ENCODE measurements around the gene MTR.
A peak's percentile ranks its signal among the peaks of the same experiment; 100 is the strongest.

The MTR gene

DNA sequence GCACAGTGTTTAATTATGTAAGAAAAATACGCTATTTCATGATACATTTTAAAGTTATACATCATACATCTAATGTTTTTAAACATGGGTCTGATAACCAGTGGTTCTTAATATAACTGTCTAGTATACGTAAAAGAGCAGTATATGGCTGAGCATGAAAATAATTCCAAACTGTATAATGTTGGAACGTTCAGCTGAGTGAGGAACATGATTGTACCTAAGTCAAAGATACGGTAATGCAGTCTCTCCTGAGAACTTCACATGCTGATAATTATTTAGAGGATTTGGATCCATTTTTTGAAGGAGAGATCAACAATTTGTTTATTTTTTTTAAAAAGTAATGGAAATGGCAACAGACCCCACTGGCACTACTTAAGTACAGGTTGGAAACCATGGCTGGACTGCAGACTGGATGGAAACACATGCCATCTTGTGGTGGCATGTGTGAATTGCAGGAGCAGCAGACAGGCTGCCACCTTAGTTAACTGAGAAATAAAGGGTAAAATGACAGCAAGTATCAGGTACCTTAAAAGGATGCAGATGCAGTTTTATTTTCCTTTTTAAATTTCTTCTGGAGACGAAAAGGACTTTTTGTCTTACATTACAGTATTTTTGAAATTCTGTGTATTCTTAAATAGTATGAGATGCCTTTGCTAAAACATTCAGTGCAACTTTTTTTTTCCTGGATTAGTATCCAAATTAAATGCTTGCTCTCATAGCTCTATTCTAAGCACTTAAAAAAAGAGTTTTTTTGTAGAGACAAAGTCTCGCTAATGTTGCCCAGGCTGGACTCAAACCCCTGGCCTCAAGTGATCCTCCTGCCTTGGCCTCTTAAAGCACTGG, 73.8 kb downstream of the MTR start:
- no peaks in the 10 kb centered on the region for H3K9me3 ChIP-seq (replicated peaks; ENCODE audit: insufficient read depth, low read length)
- H3K9me2 ChIP-seq (replicated peaks; ENCODE audit: insufficient read depth, low read length): no peaks in the 10 kb centered on the region
- H3K27ac ChIP-seq (ENCODE audit: low read length): no peak overlapping the region
- H4K20me1 ChIP-seq (ENCODE audit: insufficient read depth, low read length): no peaks in the 10 kb centered on the region
- no peaks in the 10 kb centered on the region for H3K4me1 ChIP-seq (ENCODE audit: low read length)
- no peak overlapping the region for H3K4me3 ChIP-seq (ENCODE audit: low read length)
- no peak overlapping the region for H3K9ac ChIP-seq (ENCODE audit: low read length)
- H3F3A ChIP-seq (ENCODE audit: insufficient read depth, low read length): no peaks in the 10 kb centered on the region
- TF ChIP-seq, protein P1, sequence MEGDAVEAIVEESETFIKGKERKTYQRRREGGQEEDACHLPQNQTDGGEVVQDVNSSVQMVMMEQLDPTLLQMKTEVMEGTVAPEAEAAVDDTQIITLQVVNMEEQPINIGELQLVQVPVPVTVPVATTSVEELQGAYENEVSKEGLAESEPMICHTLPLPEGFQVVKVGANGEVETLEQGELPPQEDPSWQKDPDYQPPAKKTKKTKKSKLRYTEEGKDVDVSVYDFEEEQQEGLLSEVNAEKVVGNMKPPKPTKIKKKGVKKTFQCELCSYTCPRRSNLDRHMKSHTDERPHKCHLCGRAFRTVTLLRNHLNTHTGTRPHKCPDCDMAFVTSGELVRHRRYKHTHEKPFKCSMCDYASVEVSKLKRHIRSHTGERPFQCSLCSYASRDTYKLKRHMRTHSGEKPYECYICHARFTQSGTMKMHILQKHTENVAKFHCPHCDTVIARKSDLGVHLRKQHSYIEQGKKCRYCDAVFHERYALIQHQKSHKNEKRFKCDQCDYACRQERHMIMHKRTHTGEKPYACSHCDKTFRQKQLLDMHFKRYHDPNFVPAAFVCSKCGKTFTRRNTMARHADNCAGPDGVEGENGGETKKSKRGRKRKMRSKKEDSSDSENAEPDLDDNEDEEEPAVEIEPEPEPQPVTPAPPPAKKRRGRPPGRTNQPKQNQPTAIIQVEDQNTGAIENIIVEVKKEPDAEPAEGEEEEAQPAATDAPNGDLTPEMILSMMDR (IDR thresholded peaks at IDR 0.05; ENCODE audit: low read length): peak; percentile 99
- no peak for TF ChIP-seq EZH2 (optimal IDR thresholded peaks at IDR 0.05; ENCODE audit: low read depth, low read length)
- H2AFZ ChIP-seq (ENCODE audit: low read length): no peak overlapping the region
- no peaks in the 10 kb centered on the region for H3K36me3 ChIP-seq (replicated peaks; ENCODE audit: insufficient read depth, low read length)
- H3K27me3 ChIP-seq (replicated peaks; ENCODE audit: insufficient read depth, low read length): no peaks in the 10 kb centered on the region
- DNase-seq: peak; percentile 58
- H3K79me2 ChIP-seq (ENCODE audit: low read length): no peaks in the 10 kb centered on the region
- no peak overlapping the region for H3K4me2 ChIP-seq (ENCODE audit: low read depth, low read length)

DNA sequence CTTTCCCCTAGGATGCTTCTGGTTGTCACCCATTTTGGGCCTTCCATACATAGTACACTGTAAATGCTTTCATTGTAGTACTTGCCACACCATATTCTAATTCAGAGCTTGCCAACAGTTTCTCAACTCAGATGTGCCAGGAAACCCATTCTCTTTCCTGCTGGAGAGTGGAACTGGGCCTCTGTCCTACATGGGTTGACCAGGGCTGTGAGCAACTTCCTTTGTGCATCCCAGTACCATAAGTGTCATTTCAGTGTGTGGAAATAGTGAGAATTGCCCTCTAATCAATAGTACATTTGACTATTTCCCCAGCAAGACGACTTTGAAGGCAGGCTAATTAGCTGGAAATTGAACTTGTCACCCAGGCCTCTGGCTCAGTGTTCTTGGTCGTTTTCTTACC, 74.8 kb downstream of the MTR start:
- no peaks in the 10 kb centered on the region for H3K36me3 ChIP-seq (replicated peaks; ENCODE audit: insufficient read depth, low read length)
- no peaks in the 10 kb centered on the region for H3F3A ChIP-seq (ENCODE audit: insufficient read depth, low read length)
- H3K9me2 ChIP-seq (replicated peaks; ENCODE audit: insufficient read depth, low read length): no peaks in the 10 kb centered on the region
- no peaks in the 10 kb centered on the region for H4K20me1 ChIP-seq (ENCODE audit: insufficient read depth, low read length)
- H2AFZ ChIP-seq (ENCODE audit: low read length): no peak overlapping the region
- no peaks in the 10 kb centered on the region for H3K79me2 ChIP-seq (ENCODE audit: low read length)
- no peaks in the 10 kb centered on the region for H3K9me3 ChIP-seq (replicated peaks; ENCODE audit: insufficient read depth, low read length)
- no peak overlapping the region for H3K9ac ChIP-seq (ENCODE audit: low read length)
- TF ChIP-seq EZH2 (optimal IDR thresholded peaks at IDR 0.05; ENCODE audit: low read depth, low read length) (no peak), EZH2phosphoT487 (IDR thresholded peaks at IDR 0.05; ENCODE audit: low read length) (no peak)
- TF ChIP-seq, protein P1 (IDR thresholded peaks at IDR 0.05; ENCODE audit: low read length): no peak
- no peak overlapping the region for H3K4me2 ChIP-seq (ENCODE audit: low read depth, low read length)
- no peak for DNase-seq
- H3K27me3 ChIP-seq (replicated peaks; ENCODE audit: insufficient read depth, low read length): no peaks in the 10 kb centered on the region
- H3K27ac ChIP-seq (ENCODE audit: low read length): no peak overlapping the region
- H3K4me1 ChIP-seq (ENCODE audit: low read length): no peaks in the 10 kb centered on the region
- no peak overlapping the region for H3K4me3 ChIP-seq (ENCODE audit: low read length)

- Histone ChIP-seq H3K36me3 (replicated peaks; ENCODE audit: insufficient read depth, low read length) (no peaks in the 10 kb centered on the region), H3K4me3 (ENCODE audit: low read length) (no peak overlapping the region), H3K4me1 (ENCODE audit: low read length) (no peaks in the 10 kb centered on the region), H4K20me1 (ENCODE audit: insufficient read depth, low read length) (no peaks in the 10 kb centered on the region), H3K9me2 (replicated peaks; ENCODE audit: insufficient read depth, low read length) (no peaks in the 10 kb centered on the region), H3K4me2 (ENCODE audit: low read depth, low read length) (no peak overlapping the region), H3K9ac (ENCODE audit: low read length) (no peak overlapping the region), H3K27ac (ENCODE audit: low read length) (no peak overlapping the region), H3K79me2 (ENCODE audit: low read length) (no peaks in the 10 kb centered on the region), H2AFZ (ENCODE audit: low read length) (no peak overlapping the region), H3K9me3 (replicated peaks; ENCODE audit: insufficient read depth, low read length) (no peaks in the 10 kb centered on the region), H3F3A (ENCODE audit: insufficient read depth, low read length) (no peaks in the 10 kb centered on the region), H3K27me3 (replicated peaks; ENCODE audit: insufficient read depth, low read length) (no peaks in the 10 kb centered on the region)
- TF ChIP-seq EZH2 (optimal IDR thresholded peaks at IDR 0.05; ENCODE audit: low read depth, low read length) (no peak), EZH2phosphoT487 (IDR thresholded peaks at IDR 0.05; ENCODE audit: low read length) (no peak)
- TF ChIP-seq, protein P1 (IDR thresholded peaks at IDR 0.05; ENCODE audit: low read length): no peak
- no peak for DNase-seq
Observed at GRCh38 chr1:236870721-236871120, 75.6 kb downstream of the MTR start.
